Activated naive CD4-positive, alpha-beta T cell treated with Interleukin-2 at 50 U/mL for 16 hours (primary cell): Measurements from ENCODE around the gene ITGA5.
"Not testable (repeated sequence)": the region's sequence is repeated elsewhere in the genome, so short reads cannot be mapped to it uniquely, and the experiment has no call there.

Experiments used
- DNase-seq: peaks from one replicate; pipeline ENCODE4 v3.0.0-alpha.2; 2020

The ITGA5 gene

GRCh38 chr12:54368709-54369596 is 50.1 kb downstream of the ITGA5 start:
- peak; percentile 90 for DNase-seq

GRCh38 chr12:54368025-54368708 is 50.9 kb downstream of the ITGA5 start:
- DNase-seq = no peak

GRCh38 chr12:54364413-54364812 is 54.7 kb downstream of the ITGA5 start, which contains the start of gene GPR84:
TSS of gene GPR84 (minus strand) at chr12:54364486. CDS start at chr12:54363851, 635 bp downstream.
- peak; percentile 17 for DNase-seq

GRCh38 chr12:54363618-54364017 is 55.4 kb downstream of the ITGA5 start:
- no peak for DNase-seq

- DNase-seq = no peak
These were observed 56.0 kb downstream of the ITGA5 start for GRCh38 chr12:54363047-54363446.

- peak; percentile 50 for DNase-seq
These were observed 58.2 kb downstream of the ITGA5 start for GRCh38 chr12:54360717-54361456.

- DNase-seq = no peak
These were observed 59.2 kb downstream of the ITGA5 start for GRCh38 chr12:54359762-54360351.

- peak; percentile 93 for DNase-seq
These were observed 59.9 kb downstream of the ITGA5 start for GRCh38 chr12:54358945-54359761.

- peak; percentile 51 for DNase-seq
These were observed 60.7 kb downstream of the ITGA5 start for GRCh38 chr12:54358191-54358944.

GRCh38 chr12:54357506-54358190 is 61.4 kb downstream of the ITGA5 start:
- no peak for DNase-seq

- DNase-seq = no peak
These were observed 62.1 kb downstream of the ITGA5 start for GRCh38 chr12:54356951-54357356.

GRCh38 chr12:54356228-54356627 is 62.8 kb downstream of the ITGA5 start:
- DNase-seq = no peak

GRCh38 chr12:54355104-54355815 is 63.8 kb downstream of the ITGA5 start:
- no peak for DNase-seq

GRCh38 chr12:54354271-54354670 is 64.8 kb downstream of the ITGA5 start:
- DNase-seq = not testable (repeated sequence)

GRCh38 chr12:54352891-54353874 is 65.9 kb downstream of the ITGA5 start:
- no peak for DNase-seq

GRCh38 chr12:54352022-54352531 is 67.0 kb downstream of the ITGA5 start:
- peak; percentile 38 for DNase-seq

GRCh38 chr12:54351341-54351740 is 67.7 kb downstream of the ITGA5 start:
- no peak for DNase-seq

GRCh38 chr12:54350743-54351142 is 68.3 kb downstream of the ITGA5 start:
- DNase-seq = no peak
